Retina (tissue), 1 donor: ENCODE data around the gene DAB2IP.
A peak's percentile ranks its signal among the peaks of the same experiment; 100 is the strongest.
"Not testable (repeated sequence)": the region's sequence is repeated elsewhere in the genome, so short reads cannot be mapped to it uniquely, and the experiment has no call there.

Source experiments
- DNase-seq: peaks from one replicate; pipeline ENCODE4 v3.0.0-alpha.2; 2016

Gene DAB2IP

GRCh38 chr9:121780177-121781040 lies 129.0 kb downstream of the DAB2IP start:
- DNase-seq, result no peak

- no peak for DNase-seq
Observed at GRCh38 chr9:121781145-121781548, 129.7 kb downstream of the DAB2IP start.

GRCh38 chr9:121781701-121782464 lies 130.4 kb downstream of the DAB2IP start:
- DNase-seq, result no peak

GRCh38 chr9:121782514-121783110 lies 131.2 kb downstream of the DAB2IP start:
- no peak for DNase-seq

- no peak for DNase-seq
Observed at GRCh38 chr9:121783111-121783510, 131.7 kb downstream of the DAB2IP start.

GRCh38 chr9:121783521-121784507 lies 132.4 kb downstream of the DAB2IP start:
- peak; percentile 68 for DNase-seq

GRCh38 chr9:121784731-121785411 lies 133.4 kb downstream of the DAB2IP start:
- peak; percentile 37 for DNase-seq

GRCh38 chr9:121785673-121786542 lies 134.5 kb downstream of the DAB2IP start:
- no peak for DNase-seq

- no peak for DNase-seq
Observed at GRCh38 chr9:121786543-121786948, 135.1 kb downstream of the DAB2IP start.

GRCh38 chr9:121786998-121787422 lies 135.6 kb downstream of the DAB2IP start:
- DNase-seq, result no peak

- DNase-seq, result no peak
Observed at GRCh38 chr9:121788686-121789366, 137.4 kb downstream of the DAB2IP start.

- DNase-seq, result no peak
Observed at GRCh38 chr9:121790841-121791240, 139.4 kb downstream of the DAB2IP start.

- not testable (repeated sequence) for DNase-seq
Observed at GRCh38 chr9:121792476-121792875, 141.0 kb downstream of the DAB2IP start.

- DNase-seq, result not testable (repeated sequence)
Observed at GRCh38 chr9:121794334-121794733, 142.9 kb downstream of the DAB2IP start.

GRCh38 chr9:121797081-121797480 lies 145.6 kb downstream of the DAB2IP start:
- no peak for DNase-seq

GRCh38 chr9:121798941-121799340 lies 147.5 kb downstream of the DAB2IP start:
- no peak for DNase-seq

GRCh38 chr9:121800376-121800775 lies 148.9 kb downstream of the DAB2IP start:
- no peak for DNase-seq

GRCh38 chr9:121801579-121801978 lies 150.1 kb downstream of the DAB2IP start:
- DNase-seq, result no peak

GRCh38 chr9:121802753-121803152 lies 151.3 kb downstream of the DAB2IP start:
- no peak for DNase-seq
